T-helper 1 cell (primary cell): ENCODE data around the gene EMILIN3.
"Not testable (repeated sequence)": the region's sequence is repeated elsewhere in the genome, so short reads cannot be mapped to it uniquely, and the experiment has no call there.

Experiments
- DNase-seq, 5 donors: peaks; one replicate each; pipeline ENCODE4 v3.0.0-alpha.2; 2012 to 2020

Gene EMILIN3

DNA sequence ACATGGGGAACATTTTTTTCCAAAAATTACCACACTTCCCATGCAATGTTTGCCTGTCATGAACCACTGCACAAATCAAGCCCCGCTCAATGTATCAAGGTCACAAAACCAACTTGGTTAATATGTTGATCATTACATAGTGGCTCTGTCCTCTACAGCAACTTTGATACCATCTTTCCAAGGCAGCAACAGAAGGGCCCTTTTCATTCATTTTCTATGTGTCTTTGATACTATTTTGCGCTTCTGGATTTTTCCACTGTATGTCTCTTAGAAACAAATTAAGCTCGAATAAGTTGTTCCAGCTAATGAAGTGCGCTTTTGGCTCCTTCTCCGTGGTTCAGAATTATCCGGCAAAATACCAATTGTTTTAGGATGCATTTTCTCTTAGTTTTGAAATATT is 50.6 kb downstream of the EMILIN3 start:
- DNase-seq: no peak

DNA sequence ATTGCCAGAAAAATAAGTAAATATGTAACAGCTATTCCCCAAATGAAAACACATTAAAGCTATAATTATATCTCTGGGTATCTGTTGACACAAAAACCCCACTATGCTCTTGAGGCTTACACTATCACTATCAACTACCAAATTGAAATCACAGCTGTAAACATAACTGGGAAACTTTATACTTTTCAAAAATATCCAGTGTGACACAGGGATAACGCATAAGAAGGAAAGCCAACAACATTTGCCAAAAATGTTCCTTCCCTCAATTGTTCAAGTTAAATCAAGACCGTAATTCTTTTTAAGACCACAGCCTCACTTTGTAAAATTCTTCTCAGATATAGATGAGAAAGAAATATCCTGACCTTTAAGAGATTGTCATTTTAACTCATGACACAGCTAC is 52.2 kb downstream of the EMILIN3 start:
- DNase-seq: no peak

DNA sequence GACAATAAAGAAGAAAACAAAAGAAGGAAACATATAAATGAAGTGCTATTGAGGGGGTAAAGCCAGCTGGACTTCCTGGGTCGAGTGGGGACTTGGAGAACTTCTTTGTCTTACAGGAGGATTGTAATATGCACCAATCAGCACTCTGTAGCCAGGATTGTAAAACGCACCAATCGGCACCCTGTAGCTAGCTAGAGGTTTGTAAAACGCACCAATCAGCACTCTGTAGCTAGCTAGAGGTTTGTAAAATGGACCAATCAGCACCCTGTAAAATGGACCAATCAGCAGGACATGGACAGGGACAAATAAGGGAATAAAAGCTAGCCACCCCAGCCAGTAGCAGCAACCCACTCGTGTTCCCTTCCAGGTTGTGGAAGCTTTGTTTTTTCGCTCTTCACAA is 54.6 kb downstream of the EMILIN3 start:
- not testable (repeated sequence) for DNase-seq
